AG08396 (cell line): Measurements from ENCODE around the gene SLC1A4.
A peak's percentile ranks its signal among the peaks of the same experiment; 100 is the strongest.
"Not testable (repeated sequence)": the region's sequence is repeated elsewhere in the genome, so short reads cannot be mapped to it uniquely, and the experiment has no call there.

Source experiments
- DNase-seq: peaks from one replicate; pipeline ENCODE4 v3.0.0; 2012; ENCODE audit warnings: low spot score, mixed read lengths

SLC1A4 gene

GRCh38 chr2:64966017-64966416 lies 23.2 kb upstream of the SLC1A4 start:
- DNase-seq: no peak

- no peak for DNase-seq
These were observed 22.4 kb upstream of the SLC1A4 start for GRCh38 chr2:64966839-64967238.

- no peak for DNase-seq
These were observed 21.6 kb upstream of the SLC1A4 start for GRCh38 chr2:64967601-64968000.

- not testable (repeated sequence) for DNase-seq
These were observed 20.1 kb upstream of the SLC1A4 start for GRCh38 chr2:64969086-64969485.

GRCh38 chr2:64970495-64970894 lies 18.7 kb upstream of the SLC1A4 start:
- DNase-seq: no peak

- DNase-seq: no peak
These were observed 16.8 kb upstream of the SLC1A4 start for GRCh38 chr2:64972426-64972825.

GRCh38 chr2:64972876-64973275 lies 16.3 kb upstream of the SLC1A4 start:
- peak; percentile 65 for DNase-seq

- peak; percentile 64 for DNase-seq
These were observed 13.9 kb upstream of the SLC1A4 start for GRCh38 chr2:64975232-64975821.

GRCh38 chr2:64976276-64976675 lies 12.9 kb upstream of the SLC1A4 start:
- no peak for DNase-seq

- peak; percentile 31 for DNase-seq
These were observed 10.5 kb upstream of the SLC1A4 start for GRCh38 chr2:64978514-64979268.

- no peak for DNase-seq
These were observed 9.5 kb upstream of the SLC1A4 start for GRCh38 chr2:64979744-64980143.

- DNase-seq: no peak
These were observed 9.0 kb upstream of the SLC1A4 start for GRCh38 chr2:64980183-64980582.

GRCh38 chr2:64982311-64982857 lies 6.8 kb upstream of the SLC1A4 start:
- no peak for DNase-seq

GRCh38 chr2:64982932-64983331 lies 6.3 kb upstream of the SLC1A4 start:
- no peak for DNase-seq

- no peak for DNase-seq
These were observed 3.8 kb upstream of the SLC1A4 start for GRCh38 chr2:64985447-64985846.

- peak; percentile 38 for DNase-seq
These were observed 1.9 kb upstream of the SLC1A4 start for GRCh38 chr2:64987001-64987955.

- no peak for DNase-seq
These were observed 1.2 kb upstream of the SLC1A4 start for GRCh38 chr2:64987956-64988419.

GRCh38 chr2:64988420-64989125 lies 626 bp upstream of the SLC1A4 start:
- DNase-seq: peak; percentile 84

- no peak for DNase-seq
These were observed 899 bp downstream of the SLC1A4 start for GRCh38 chr2:64989982-64990614.

GRCh38 chr2:64990876-64991275 lies 1.7 kb downstream of the SLC1A4 start:
- DNase-seq: no peak

- no peak for DNase-seq
These were observed 3.0 kb downstream of the SLC1A4 start for GRCh38 chr2:64992218-64992617.
